Immature natural killer cell (primary cell): ENCODE data around the gene MDM4. TPM values are rescaled to one million over a fixed set of nuclear protein-coding genes. Genes with fewer than 3 reads are reported as not detected.
"Not testable (repeated sequence)": the region's sequence is repeated elsewhere in the genome, so short reads cannot be mapped to it uniquely, and the experiment has no call there.

Source experiments
- DNase-seq, 3 donors: peaks; one replicate each; pipeline ENCODE4 v3.0.0; 2022; ENCODE audit warnings: mixed read lengths in 1 of 3
- H3K27ac Mint-ChIP-seq, 6 donors: one replicate each; pipeline ENCODE4 v1.8.0; 2020; ENCODE audit warnings: mixed read lengths in 6 of 6, mild to moderate bottlenecking in 5 of 6, inconsistent platforms in 4 of 6, moderate library complexity in 3 of 6
- H3K27me3 Mint-ChIP-seq, 3 donors: one replicate each; pipeline ENCODE4 v1.8.0; 2020 to 2021; ENCODE audit warnings: low read depth in 3 of 3, mild to moderate bottlenecking in 3 of 3, mixed read lengths in 3 of 3, moderate library complexity in 3 of 3, inconsistent platforms in 1 of 3
- H3K36me3 Mint-ChIP-seq, 3 donors: one replicate each; pipeline ENCODE4 v1.8.0; 2020; ENCODE audit warnings: mixed read lengths in 3 of 3, inconsistent platforms in 2 of 3, mild to moderate bottlenecking in 2 of 3
- H3K4me1 Mint-ChIP-seq, 2 donors: one replicate each; pipeline ENCODE4 v1.8.0; 2020; ENCODE audit warnings: inconsistent platforms in 2 of 2, mild to moderate bottlenecking in 2 of 2, mixed read lengths in 2 of 2, moderate library complexity in 1 of 2
- H3K4me3 Mint-ChIP-seq, 5 donors: one replicate each; pipeline ENCODE4 v1.8.0; 2020; ENCODE audit warnings: mild to moderate bottlenecking in 5 of 5, mixed read lengths in 5 of 5, inconsistent platforms in 3 of 5, moderate library complexity in 3 of 5
- H3K9me3 Mint-ChIP-seq, 6 donors: one replicate each; pipeline ENCODE4 v1.8.0; 2020; ENCODE audit warnings: mild to moderate bottlenecking in 6 of 6, mixed read lengths in 6 of 6, inconsistent platforms in 4 of 6, moderate library complexity in 3 of 6
- polyA plus RNA-seq, 3 donors: library from polyadenylated mRNA; unstranded; fragments of 300-500 nt; fragmentation: Illumina TruSeq; gene quantifications; one replicate each; pipeline ENCODE4 v1.2.3, GENCODE V29; 2021

The MDM4 gene
- polyA plus RNA-seq, 3 donors from 2014 or later: 4.6 to 22.6 (median 8.3) TPM

DNA sequence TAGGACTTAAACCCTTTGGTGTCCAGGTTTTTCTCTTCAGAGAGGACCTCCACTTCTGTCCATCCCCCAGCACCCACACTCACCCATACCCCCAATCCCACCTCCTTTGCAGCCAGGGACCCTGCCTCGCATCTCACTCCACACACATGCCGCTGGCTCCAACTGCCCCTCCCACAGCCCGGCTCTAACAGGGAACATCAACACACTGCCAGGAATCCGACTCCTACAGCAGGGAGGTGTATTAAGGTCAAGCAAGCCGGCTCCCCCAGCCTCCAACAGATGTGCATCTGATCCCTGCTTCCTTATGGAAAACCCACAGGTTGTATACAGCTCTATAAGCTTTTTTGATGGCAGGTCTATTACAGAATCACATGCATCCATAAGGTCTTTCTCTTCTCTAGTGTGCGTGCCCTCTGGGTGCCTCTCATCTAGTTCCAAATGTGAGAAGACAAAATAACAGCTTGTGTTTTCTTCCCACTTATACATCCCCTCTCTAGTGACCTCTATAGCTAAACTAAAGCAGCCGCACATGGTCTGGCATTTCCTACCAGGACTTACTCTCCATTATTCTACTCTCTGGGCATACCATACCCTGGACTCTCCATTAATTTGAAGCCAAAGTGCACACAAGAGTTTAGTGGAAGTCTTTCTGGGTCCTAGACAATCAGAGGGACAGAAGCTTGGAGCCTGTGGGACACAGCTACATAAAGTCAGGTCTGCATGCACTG is 37.9 kb upstream of the MDM4 start:
- no peak for DNase-seq

DNA sequence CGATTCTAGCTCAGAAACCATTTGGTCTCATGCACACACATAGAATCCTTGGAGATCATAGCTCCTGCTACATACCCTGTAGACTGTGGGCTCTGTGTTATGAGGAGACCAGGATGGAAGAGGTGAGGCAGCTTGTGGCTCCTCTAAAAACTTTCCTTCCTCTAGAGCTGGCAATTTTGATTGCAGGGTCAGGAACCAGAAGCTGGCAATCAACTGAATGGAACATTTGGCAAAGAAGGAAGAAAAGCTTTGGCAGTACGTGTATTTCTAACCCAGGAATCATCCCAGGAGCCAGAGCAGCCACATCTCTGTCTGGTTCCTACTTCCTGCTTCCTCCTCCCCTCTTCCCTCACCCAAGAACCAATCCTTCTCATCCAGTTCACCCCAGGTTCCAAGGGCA is 37.3 kb upstream of the MDM4 start:
- no peak for DNase-seq
- Mint-ChIP-seq H3K36me3 (peaks cover 0 to 6% (median 3%) of the 10 kb centered on the region in 3 donors), H3K27me3 (peaks cover 0 to 1% (median 0%) of the 10 kb centered on the region in 3 donors), H3K27ac (peak overlapping the region; percentile 41 to 91 (median 76)), H3K4me3 (peak overlapping the region in 2 of 5 donors; percentile 34 to 61), H3K4me1 (peaks cover 66 to 85% of the 10 kb centered on the region in 2 donors), H3K9me3 (no peaks in the 10 kb centered on the region)

More for the DNA sequence above, 37.9 kb upstream of the MDM4 start:
- Mint-ChIP-seq H3K4me1 (peaks cover 60 to 79% of the 10 kb centered on the region in 2 donors), H3K9me3 (no peaks in the 10 kb centered on the region), H3K4me3 (peak overlapping the region in 2 of 5 donors; percentile 26 to 34), H3K27me3 (peaks cover 0 to 1% (median 0%) of the 10 kb centered on the region in 3 donors), H3K36me3 (peaks cover 0 to 6% (median 1%) of the 10 kb centered on the region in 3 donors), H3K27ac (peak overlapping the region in 5 of 6 donors; percentile 41 to 84 (median 69))

DNA sequence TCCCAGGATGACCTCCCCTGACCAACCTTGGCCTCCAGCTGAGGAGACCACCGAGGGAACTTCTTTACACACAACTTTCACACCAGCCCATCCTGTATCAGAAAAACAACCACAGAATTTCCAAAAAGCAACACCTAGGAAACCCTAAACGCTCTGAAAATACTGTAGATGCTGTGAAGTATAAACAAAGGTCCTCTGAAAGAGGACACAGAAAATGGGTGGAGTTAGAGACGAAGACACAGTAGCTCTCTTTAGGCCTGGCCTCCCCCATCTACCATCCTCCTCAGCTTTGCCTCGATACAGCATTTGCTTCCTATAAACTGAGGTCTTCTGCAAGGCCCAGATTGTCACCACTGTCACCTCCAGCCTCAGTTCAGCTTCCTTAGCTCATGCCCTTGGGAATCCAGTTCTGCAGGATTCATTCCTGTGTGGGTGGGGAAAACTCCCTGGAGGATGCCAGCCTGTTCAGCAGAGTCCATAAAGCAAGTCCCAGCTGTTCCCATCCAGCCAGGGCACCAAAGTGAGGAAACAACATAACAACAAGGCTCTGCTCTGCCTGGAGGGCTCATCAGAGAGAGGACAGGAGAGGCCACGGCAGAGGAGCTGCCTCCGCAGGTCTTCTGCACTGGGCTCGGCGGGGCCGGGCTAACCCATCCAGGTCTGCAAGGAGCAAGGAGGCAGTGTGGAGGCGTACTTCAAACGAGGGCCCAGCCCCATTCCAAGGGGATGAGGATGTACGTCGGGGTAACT is 36.6 kb upstream of the MDM4 start:
- Mint-ChIP-seq H3K9me3 (no peaks in the 10 kb centered on the region), H3K27me3 (peaks cover 0 to 1% (median 0%) of the 10 kb centered on the region in 3 donors), H3K36me3 (peaks cover 0 to 3% (median 3%) of the 10 kb centered on the region in 3 donors), H3K27ac (peak overlapping the region; percentile 7 to 91 (median 76)), H3K4me1 (peaks cover 66 to 82% of the 10 kb centered on the region in 2 donors), H3K4me3 (peak overlapping the region; percentile 0 to 61 (median 31))
- peak in 1 of 3 donors; percentile 9 for DNase-seq

DNA sequence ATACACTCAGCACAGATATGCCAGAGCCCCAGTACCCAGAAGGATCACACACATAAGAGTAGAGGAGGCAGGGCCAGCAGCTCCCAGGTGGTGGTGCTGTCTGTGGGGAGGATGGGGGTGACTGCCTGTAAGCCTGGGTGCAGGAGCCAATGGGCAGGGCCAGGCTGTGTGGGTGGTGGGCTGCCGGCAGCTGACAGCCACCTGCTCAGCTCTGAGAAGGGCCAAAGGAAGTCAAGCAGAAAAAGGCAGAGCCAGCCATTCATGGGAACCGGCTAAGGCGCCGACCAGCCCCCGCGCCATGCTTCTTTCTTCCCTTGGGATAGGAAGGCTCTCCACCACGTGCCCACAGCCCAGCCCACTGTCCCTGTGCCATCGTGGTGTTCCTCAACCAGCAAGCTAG is 35.7 kb upstream of the MDM4 start:
- peak overlapping the region in 3 of 5 donors; percentile 6 to 58 (median 10) for H3K4me3 Mint-ChIP-seq

DNA sequence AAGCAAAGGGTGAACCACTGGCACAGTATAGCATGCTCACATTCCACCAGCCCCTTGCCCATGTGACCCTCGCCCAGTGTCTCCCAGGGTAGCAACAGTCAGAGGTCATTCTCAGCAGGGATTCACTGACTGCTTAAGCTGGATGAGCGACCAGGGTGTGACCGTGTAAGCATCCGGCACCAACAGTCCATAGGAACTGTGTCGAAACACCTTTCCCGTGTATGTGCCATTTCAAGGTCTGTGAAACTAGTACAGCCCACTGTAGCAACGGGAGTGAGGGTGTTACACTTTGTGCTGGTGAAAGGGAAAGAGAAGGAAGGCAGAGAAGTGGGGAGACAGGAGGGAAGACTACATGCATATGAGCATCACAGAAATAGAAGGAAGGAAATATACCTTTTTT is 32.4 kb upstream of the MDM4 start:
- H3K36me3 Mint-ChIP-seq: peaks cover 0 to 7% (median 0%) of the 10 kb centered on the region in 3 donors
- no peak for DNase-seq
- H3K27me3 Mint-ChIP-seq: peaks cover 0 to 1% (median 0%) of the 10 kb centered on the region in 3 donors
- H3K27ac Mint-ChIP-seq: peak overlapping the region in 1 of 6 donors; percentile 74
- peaks cover 38 to 53% of the 10 kb centered on the region in 2 donors for H3K4me1 Mint-ChIP-seq
- no peak overlapping the region for H3K4me3 Mint-ChIP-seq
- no peaks in the 10 kb centered on the region for H3K9me3 Mint-ChIP-seq

More for the DNA sequence above, 35.7 kb upstream of the MDM4 start:
- H3K27ac Mint-ChIP-seq: peak overlapping the region in 5 of 6 donors; percentile 10 to 83 (median 70)
- peaks cover 0 to 1% (median 0%) of the 10 kb centered on the region in 3 donors for H3K27me3 Mint-ChIP-seq
- peaks cover 66 to 77% of the 10 kb centered on the region in 2 donors for H3K4me1 Mint-ChIP-seq
- H3K9me3 Mint-ChIP-seq: no peaks in the 10 kb centered on the region
- DNase-seq: no peak
- H3K36me3 Mint-ChIP-seq: peaks cover 0 to 3% (median 0%) of the 10 kb centered on the region in 3 donors

DNA sequence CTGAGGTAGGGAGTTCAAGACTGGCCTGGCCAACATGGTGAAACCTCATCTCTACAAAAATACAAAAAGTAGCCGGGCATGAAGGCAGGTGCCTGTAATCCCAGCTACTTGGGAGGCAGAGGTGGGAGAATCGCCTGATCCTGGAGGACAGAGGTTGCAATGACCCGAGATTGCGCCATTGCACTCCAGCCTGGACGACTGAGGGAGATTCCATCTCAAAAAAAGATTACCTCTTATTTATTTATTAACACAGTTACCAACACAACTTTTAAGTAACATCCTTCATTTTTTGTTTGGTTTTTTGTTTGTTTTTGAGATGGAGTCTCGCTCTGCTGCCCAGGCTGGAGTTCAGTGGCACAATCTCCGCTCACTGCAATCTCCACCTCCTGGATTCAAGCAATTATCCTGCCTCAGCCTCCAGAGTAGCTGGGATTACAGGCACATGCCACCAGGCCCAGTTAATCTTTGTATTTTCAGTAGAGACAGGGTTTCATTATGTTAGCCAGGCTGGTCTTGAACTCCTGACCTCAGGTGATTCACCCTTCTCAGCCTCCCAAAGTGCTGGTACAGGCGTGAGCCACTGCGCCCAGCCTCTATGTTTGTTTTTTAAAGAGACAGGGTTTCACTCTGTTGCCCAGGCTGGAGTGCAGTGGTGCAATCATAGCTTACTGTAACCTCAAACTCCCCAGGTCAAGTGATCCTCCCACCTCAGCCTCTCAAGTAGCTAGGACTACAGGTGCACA is 29.5 kb upstream of the MDM4 start:
- not testable (repeated sequence) for H3K36me3 Mint-ChIP-seq, H3K4me3 Mint-ChIP-seq, H3K27me3 Mint-ChIP-seq, H3K27ac Mint-ChIP-seq, H3K9me3 Mint-ChIP-seq, DNase-seq
- H3K4me1 Mint-ChIP-seq: peaks cover 25 to 38% of the 10 kb centered on the region in 2 donors

DNA sequence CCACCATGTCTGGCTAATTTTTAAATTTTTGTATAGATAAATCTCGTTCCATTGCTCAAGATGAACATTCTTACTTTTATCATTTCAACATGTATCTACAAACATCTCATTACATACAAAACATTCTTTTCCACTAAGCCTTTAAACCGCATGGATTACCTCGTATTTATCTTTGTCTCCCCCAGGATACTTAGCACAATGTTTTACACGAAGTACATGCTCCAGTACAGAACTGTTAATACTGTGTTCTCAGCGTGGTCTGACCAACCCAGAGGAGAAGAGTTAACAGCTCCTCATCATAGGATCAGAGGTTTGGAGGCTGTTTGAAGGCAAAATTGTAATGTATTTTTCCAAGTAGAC is 29.0 kb upstream of the MDM4 start:
- H3K4me1 Mint-ChIP-seq: peaks cover 30 to 38% of the 10 kb centered on the region in 2 donors
- no peak for DNase-seq
- peaks cover 5 to 7% (median 6%) of the 10 kb centered on the region in 3 donors for H3K36me3 Mint-ChIP-seq
- H3K9me3 Mint-ChIP-seq: no peaks in the 10 kb centered on the region
- no peak overlapping the region for H3K27ac Mint-ChIP-seq
- H3K27me3 Mint-ChIP-seq: peaks cover 0 to 1% (median 0%) of the 10 kb centered on the region in 3 donors
- H3K4me3 Mint-ChIP-seq: no peak overlapping the region

DNA sequence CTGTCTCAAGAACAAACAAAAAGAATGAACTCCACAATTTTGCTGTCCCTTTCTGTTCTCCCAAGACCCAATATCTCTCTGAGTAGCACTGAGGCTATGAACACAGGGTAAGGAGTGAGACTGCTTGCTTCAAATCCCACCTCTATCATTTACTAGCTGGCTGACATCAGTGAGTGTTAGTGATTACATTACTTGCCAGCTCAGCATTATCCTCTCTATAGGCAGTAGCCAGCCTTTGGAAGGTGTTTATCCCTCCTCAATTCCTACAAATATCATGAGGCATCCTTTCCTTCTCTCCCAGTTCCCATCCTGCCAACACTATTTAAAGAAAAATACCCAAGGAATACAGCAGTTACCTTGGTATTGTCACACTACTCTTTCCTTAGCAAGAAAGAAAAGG is 24.6 kb upstream of the MDM4 start:
- Mint-ChIP-seq H3K4me1 (peaks cover 51 to 52% of the 10 kb centered on the region in 2 donors), H3K27me3 (peaks cover 0 to 6% (median 6%) of the 10 kb centered on the region in 3 donors), H3K27ac (peak overlapping the region in 3 of 6 donors; percentile 24 to 48 (median 28)), H3K4me3 (peak overlapping the region in 3 of 5 donors; percentile 10 to 89 (median 30)), H3K36me3 (peaks cover 3 to 6% (median 5%) of the 10 kb centered on the region in 3 donors), H3K9me3 (no peaks in the 10 kb centered on the region)
- DNase-seq: no peak

DNA sequence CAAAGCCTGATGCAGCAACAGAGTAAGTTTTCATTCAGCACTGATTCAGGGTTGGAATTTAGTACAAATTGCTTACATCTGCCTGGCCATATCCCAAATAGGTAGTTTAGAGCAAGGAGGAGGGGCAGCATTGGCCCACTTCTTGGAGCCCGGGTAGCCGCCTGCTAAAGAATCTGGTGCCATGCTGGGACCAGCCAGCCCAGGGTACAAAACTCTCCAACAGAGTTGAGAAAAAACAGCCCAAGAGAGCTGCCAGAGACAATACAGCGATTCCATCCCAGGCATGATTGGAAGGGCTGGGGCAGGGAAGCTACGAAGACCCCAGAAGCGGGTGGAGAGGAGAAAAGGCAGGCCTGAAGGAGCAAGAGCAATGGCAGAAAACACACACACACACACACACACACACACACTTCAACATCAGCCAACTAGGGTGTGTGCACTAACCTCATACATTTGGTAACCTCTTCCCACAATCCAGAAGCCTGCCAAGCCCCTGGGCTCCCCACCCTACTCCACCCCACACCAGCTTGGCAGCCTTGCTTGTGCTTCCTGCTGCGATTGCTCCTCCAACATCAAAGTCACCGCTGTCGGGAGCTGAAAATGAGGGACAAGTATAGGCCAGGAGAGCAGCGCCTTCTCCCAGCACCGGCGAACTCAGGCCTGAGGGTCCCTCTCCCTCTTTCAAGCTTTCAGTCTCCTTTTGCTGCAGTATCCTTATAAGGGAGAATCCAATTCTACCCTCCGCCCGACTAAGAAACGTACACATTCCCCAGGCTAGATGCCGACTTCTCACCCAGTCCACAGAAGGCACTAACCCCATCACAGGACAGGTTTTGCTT is 22.8 kb upstream of the MDM4 start:
- peak overlapping the region; percentile 81 to 95 (median 91) for H3K27ac Mint-ChIP-seq
- H3K36me3 Mint-ChIP-seq: peaks cover 3 to 6% (median 5%) of the 10 kb centered on the region in 3 donors
- peaks cover 0 to 6% (median 6%) of the 10 kb centered on the region in 3 donors for H3K27me3 Mint-ChIP-seq
- no peak for DNase-seq
- H3K4me1 Mint-ChIP-seq: peaks cover 51 to 52% of the 10 kb centered on the region in 2 donors
- H3K4me3 Mint-ChIP-seq: peak overlapping the region; percentile 89 to 98 (median 95)
- no peaks in the 10 kb centered on the region for H3K9me3 Mint-ChIP-seq

DNA sequence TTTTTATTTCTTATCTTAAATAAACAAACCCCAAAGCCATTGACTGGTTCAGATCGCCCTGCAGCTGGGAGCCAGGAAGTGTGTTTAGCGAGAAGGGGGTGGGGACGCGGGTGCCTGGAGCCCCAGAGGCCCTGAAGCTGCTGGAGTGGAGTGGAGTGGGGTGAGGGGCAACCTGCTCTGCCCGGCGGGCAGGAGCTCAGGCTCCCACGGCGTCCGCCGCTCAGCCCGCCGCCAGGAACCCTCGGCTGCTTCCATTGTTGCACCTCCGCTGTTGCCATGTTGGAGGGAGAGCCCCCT is 22.3 kb upstream of the MDM4 start:
- Mint-ChIP-seq H3K27me3 (peaks cover 0 to 10% (median 6%) of the 10 kb centered on the region in 3 donors), H3K4me1 (peaks cover 48 to 51% of the 10 kb centered on the region in 2 donors), H3K36me3 (peaks cover 0 to 6% (median 5%) of the 10 kb centered on the region in 3 donors), H3K4me3 (peak overlapping the region; percentile 89 to 98 (median 95)), H3K9me3 (no peaks in the 10 kb centered on the region), H3K27ac (peak overlapping the region; percentile 81 to 95 (median 91))
- peak; percentile 54 to 63 (median 60) for DNase-seq

DNA sequence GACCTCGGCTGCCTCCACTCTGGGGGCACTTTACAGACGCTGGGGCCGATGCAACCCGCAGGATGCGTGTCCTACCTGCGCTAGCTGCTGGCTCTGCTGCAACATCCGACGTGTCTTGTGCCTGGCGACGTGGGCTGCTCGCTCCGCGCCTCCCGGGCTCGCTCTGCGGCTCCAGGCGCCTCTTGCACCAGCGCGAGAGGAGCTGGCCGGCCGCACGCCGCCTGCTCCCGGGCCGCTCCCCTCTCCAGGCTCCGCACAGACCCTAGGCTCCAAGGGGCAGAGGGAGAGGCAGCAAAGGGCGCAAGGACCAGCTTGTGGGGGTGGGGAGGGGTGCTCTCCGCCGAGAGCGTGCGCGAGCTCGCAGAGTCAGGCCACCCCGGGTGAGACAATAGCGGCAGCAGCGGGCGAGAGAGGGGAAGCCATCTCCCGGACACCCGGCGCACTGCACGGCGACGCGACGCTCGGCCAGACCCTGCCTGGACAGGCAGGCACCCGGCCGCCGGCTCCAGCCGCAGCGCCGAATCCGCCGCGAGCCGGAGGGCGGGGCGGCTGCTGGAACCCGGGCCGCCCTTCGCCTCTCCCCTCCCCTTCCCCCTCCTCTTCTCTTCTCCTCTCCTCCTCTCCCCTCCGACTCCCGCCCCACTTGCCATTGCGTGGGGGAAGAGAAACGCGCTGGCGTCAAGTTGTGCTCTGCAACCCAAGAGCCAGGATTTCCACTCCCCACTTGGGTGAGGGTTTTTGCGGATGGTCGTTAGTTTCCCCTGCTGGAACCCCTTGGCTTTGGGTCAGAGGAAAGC is 21.7 kb upstream of the MDM4 start, which contains the start of gene PIK3C2B:
Gene PIK3C2B, minus strand, starts transcription at position 525 of the 797 bp plus-strand sequence. CDS start 25,003 bp downstream, outside the sequence.
- Mint-ChIP-seq H3K4me1 (peaks cover 47 to 48% of the 10 kb centered on the region in 2 donors), H3K27me3 (peaks cover 0 to 10% (median 6%) of the 10 kb centered on the region in 3 donors), H3K9me3 (no peaks in the 10 kb centered on the region), H3K27ac (peak within 1 kb of the TSS; percentile 81 to 95 (median 92)), H3K36me3 (peaks cover 0 to 5% (median 3%) of the 10 kb centered on the region in 3 donors), H3K4me3 (peak within 1 kb of the TSS; percentile 89 to 98 (median 95))
- DNase-seq: peak; percentile 70 to 75 (median 71)
